ENCODE results near the gene ARID1B.
A peak's percentile ranks its signal among the peaks of the same experiment; 100 is the strongest.
"Not testable (repeated sequence)": the region's sequence is repeated elsewhere in the genome, so short reads cannot be mapped to it uniquely, and the experiment has no call there.

Gene ARID1B

DNA sequence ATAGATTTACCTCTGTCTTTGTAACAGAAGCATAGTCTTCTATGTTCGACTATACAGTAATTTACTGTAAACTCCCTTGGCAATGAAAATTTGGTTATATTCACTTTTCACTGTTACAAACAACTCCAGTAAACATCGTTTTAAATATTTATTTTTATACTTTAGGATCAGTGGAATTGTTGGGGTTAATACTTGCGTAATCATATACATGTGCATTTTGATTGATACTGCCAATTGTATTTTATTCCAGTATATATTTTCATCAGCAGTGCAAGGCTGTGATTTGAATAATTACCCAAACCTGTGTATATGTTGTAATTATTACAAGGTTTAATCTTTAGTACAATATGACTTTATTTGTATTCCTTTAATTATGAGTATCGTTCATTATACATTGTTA is 255.7 kb downstream of the ARID1B start:
- DNase-seq: no peak

DNA sequence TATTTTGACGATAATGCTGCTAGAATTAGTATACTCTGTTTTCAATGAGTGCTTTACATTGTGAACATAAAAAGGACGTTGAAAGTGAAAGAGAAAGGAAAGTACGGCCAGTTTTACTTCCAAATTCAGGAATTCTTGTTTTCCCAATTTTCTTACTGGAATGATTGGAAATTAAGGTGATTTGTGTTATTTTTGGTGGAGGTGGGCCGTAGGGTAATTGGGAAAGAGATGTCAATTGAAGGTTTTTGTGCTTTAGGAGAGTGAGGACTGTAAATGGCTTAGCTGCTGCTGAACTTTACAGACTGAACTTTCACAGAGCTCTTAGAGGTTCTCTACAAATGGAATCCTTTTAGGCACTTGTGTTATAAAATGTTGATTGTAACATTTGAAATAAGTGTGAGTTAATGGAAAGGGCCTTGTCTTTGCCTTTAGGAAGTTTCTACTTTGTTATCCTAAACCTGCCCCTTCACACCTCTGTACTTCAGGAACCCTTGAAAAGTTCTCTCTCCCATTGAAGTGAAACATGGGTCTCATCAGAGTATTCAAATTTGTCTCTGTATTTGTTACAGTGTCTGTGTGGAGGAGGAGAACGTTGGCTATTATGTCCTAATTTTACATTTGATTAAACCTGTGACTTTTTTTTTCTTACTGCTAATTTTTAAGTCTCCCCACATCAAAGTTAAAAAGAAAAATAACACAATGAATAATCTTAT is 256.4 kb downstream of the ARID1B start:
- DNase-seq: no peak

DNA sequence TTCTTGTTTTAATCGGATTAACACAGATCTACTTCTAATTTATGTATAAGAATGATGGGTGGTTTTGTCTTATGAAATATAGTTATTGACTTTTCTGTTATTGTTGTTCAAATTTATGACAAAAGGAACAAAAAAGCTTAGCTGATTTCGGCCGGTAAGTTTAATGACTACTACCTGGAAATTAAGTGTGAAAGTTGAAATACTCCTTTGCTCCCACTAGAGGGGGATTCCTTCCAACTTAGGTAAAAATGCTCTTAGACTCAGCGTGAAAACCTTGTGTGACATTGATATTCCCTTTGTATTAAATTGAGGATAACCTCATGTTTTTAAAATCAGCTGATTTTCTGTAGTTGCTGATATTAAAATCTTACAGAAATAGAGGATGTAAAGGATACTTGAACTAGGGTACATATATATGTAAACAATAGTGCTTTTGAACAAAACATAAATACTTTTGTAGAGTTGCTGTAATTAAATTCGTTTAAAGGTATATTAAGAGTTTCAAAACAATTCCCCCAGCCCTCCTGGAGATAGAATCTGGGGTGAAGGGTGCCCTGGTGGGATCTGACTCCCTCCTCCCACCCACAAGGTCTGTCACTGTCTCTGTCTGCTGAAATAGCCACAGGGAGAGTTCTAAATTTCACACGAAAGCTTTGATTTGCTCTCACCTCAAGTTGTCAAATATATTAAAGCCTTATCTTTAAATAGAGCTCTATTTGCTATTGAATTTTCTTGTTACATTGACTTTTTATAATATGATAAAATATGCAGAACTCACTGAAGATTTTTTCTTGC is 257.5 kb downstream of the ARID1B start:
- DNase-seq: no peak

DNA sequence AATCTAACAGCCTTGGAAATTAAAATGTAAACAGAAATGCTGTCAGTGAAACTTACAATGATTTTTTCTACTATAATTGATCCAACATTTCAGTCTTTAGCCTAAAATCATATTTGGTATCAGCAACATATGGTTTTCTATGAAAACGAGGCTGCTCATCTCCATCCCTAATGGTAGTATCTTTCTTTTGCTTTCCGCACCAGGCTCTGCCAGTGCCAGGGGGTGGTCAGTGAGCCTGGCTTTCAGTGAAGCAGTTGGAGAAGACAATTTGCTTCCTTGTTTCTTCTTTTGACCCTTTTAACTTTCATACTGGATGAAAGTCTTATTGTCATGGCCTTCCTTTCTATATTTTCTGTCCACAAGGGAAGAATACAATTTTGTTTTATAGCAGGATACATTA is 258.4 kb downstream of the ARID1B start:
- DNase-seq: no peak

DNA sequence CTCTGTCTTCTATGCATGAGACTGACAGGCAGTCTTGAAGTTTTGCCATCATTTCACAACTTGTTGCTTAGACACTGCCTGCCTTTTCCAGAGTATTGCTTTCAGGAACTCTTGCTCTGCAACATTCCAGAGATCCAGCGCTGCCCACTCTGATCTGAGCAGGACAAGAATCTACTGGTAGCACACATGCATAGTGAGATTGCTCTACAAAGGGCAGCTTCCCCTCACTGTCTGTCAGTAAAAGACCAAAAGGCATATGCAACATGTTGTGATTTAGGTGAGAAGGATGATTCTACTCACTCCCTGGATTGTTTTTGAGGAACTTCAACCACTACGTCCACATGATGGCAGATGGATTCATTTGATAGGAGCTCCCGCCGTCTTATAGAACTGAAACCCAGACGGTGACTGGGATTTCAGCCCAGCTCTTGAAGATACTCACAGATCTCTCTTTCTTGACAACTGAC is 259.1 kb downstream of the ARID1B start:
- no peak for DNase-seq

DNA sequence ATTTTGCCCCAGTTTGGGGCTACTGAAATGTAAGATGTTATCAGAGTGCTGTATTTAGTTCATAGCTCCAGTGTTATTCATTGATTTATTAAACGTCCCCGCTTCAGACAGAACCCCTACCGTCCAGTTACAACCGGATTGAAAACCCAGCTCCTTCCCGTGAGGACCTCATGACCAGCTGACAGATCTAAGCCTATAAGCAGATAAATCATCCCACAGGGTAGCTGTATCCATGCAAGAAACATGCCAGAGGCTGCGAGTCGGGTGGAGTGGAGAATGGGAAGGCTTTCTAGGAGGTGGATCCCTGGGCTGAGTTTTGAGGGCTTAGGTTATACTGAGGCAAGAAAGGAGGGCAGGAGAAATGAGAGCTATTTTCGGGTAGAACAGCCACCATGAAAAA is 260.0 kb downstream of the ARID1B start:
- DNase-seq: no peak

DNA sequence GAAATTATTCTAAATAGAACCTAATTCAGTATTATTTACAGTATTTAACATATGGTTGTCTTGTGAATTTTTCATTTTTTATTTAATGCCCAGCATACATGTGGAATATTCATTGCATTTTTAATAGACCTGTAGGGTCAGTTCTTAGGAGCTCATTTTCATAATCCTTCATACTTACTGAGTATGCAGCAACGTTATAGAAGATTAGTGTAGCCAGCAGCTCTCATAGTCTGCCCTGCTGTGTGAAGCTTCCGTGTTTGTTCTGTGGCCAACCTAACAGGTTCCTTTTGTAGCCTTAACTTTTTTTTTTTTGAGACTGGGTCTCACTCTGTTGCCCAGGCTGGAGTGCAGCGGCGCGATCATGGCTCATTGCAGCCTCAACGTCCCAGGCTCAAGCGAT is 261.4 kb downstream of the ARID1B start:
- no peak for DNase-seq

DNA sequence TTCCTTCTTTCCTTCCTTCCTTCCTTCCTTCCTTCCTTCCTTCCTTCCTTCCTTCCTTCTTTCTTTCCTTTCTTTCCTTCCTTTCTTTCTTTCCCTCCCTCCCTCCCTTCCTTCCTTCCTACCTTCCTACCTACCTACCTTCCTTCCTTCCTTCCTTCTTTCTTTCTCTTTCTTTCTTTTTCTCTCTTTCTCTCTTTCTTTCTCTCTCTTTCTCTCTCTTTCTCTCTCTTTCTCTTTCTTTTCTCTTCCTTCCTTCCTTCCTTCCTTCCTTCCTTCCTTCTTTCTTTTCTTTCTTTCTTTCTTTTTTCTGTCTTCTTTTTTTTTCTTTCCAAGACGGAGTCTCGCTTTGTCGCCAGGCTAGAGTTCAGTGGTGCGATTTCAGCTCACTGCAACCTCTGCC is 262.5 kb downstream of the ARID1B start:
- not testable (repeated sequence) for DNase-seq

DNA sequence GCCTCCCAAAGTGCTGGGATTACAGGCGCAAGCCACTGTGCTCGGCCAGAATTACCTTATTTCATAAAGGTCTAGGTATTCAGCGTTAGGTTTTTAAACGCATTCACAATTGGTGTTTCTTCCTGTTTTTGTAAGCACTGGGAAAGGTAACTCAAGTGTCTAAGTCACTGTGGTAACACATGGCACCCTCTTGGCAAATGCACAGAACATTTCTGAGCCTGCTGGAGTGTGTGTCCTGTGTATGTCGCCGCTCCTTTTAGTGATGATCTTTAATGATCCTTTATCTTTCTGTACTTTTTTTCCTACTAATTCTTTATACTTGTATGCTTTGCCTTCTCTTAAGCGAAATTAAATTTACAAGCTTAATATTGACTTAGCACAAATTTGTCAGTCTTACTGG is 263.0 kb downstream of the ARID1B start:
- no peak for DNase-seq

DNA sequence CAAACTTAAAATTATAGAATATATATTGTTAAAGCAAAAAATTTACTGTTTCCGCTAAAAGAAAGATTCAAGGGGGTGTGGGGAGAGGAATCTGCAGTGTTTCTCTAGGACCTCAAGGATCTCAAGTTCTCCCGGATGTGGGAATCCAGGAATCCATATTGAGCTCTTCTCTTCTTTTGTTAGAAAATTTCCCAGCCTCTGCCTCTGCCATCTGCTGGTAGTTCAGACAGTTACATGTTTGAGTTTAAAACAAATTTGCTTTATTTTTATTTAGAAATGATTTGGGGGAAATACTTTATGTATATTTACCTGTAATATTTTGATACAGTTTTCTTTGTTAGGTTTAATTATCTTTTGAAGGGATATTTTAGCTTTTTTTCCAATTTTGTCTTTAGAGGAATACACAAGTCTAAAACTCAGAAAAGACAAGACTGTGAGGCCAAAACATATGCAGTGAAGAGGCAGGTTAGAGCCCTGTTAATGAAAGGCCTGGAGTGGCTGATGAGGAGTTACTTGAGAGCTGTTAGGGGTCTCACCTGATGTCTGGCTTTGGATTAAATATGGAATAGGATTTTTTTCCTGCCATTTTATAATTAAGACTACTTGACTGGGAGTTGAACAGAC is 268.8 kb downstream of the ARID1B start:
- no peak for DNase-seq

DNA sequence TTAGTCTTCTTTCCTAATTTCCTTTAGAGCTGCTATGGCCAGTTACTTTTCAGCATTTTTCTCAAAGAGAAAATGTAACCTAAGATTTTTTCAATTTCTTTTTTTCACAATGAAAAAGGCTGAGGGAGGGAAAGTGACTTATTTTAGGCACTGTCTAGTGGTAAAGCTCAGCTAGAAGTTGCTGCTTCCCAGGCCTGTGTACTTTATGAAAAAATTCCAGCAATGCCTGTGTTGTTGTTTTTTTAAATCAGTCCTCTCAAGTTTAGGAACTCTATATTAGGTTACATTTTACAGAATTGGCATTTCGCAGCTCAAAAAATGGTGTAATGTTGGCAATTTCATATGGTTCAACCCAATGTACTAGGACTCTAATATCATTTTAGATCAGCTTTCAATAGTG is 269.6 kb downstream of the ARID1B start:
- DNase-seq: no peak

DNA sequence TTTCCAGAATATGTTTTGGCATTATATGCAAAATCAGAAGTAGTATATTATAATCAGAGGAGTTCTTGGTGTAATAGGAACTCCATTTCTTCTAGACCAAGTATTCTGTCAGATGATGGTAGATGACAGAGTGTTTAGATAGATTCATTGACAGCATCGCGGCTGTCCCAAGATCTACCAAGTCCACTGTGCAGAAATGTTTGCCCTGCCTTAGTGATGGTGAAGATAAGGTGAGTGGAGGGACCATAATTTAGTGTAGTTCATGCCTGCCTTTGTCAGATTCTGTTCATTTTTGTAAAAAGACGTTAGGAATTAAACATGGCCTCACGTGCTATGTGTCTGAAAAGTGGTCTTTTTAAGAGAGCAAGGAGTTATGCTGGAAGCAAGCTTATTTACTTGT is 270.1 kb downstream of the ARID1B start:
- DNase-seq: no peak

DNA sequence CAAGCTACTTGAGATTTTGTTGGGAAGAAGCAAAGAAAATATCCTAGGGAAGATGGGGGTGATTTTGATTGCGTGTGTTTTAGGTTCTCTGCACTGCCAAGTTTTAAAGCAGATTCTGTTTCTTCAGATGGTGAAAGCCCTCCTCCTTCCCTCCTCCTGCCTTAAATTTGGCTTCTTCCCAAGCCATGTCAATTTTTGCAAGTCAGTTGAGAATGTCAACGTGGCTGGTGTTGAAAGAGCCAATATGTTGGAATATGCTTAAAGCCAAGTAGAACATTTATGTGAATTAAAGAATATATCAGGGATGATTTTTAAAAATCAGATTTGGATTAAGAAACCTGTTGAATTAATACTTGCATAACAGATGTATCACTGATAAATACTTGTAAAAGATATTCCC is 270.8 kb downstream of the ARID1B start:
- DNase-seq: no peak

DNA sequence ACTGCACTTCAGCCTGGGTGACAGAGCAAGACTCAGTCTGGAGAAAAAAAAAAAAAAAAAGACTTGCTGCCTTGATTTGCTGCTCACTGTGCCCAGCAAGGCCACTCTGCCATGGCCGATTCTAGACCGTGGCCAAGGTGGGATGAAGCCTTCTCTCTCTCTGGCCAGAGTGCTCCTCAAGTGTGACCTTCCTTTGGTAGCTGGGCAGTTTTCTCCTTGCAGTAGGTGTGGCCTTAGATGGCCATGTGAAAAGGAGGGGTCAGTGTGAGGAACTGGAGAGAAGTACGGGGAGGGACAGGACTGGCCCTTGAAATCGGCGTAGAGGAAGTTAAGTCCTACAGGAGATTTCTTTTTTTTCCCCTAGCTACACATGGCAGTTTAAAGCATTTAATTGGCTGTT is 272.0 kb downstream of the ARID1B start:
- no peak for DNase-seq

DNA sequence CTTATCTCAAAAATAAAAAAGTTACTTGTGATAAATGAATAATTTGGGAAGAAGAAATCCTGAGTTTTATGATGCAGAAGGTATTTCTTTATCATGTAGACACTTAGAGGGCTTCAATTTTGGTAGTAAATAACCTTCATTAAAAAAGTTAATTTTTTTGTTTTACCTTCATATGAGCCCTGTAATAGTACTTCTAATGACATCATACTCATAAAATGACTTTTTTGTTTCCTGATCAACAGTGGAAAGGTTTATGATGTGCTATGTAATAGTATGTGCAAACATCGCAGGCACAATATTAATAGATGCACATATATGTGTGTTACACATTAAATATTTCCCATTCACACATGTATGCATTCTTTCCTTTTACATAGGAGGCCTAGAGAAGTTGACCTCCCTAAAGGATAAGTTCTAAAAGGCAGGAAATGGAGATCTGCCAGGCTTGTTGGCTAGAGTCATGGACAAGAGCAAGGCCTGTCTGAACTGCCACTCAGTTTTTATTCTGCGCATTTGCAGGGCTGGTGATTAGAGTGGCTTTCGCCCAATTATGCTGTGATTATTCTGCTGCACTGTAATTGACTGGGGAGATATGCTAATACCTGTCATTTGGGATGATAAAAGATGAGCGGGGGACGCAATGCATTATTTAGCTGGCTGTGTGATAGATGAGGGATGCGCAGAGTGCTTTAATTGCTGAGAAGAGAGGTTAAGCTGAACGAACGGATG is 273.5 kb downstream of the ARID1B start:
- DNase-seq: peak; percentile 70

DNA sequence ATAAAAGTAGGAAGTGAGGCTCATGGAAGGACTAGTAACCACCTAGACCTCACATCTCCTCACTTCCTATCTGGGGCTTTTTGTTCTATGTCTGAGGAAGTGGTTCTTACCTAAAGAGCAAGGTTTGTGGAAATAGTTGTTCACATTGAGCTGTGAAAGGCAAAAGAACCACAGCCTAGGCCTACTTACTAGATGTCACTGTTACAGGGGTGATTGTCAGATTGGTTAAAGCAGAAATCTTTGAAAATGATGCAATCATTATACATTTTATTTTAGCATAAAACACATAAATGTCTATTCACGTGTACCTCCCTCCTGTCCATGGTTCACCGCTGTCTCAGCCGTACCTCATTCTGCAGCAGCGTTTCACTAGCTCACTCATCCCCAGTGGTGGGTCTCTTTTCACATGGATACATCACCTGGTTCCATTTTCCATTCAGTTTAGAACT is 277.4 kb downstream of the ARID1B start:
- DNase-seq: no peak

DNA sequence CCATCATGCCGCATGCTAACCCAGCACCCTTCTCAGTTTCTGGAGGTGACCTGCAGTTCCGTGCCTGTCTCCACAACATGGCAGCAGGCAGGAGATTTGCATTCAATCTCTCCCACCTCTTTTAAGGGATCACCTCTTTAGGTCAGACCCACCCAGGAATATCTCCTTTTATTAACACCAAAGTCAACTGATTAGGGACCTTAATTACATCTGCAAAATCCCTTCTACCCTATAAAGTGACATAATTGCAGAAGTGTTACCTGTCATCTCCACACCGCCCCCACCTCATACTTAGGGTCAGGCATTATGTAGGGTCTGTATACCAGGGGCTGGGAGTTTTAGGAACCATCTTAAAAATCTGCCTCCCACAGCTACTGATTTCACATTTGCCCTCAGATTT is 278.7 kb downstream of the ARID1B start:
- no peak for DNase-seq

DNA sequence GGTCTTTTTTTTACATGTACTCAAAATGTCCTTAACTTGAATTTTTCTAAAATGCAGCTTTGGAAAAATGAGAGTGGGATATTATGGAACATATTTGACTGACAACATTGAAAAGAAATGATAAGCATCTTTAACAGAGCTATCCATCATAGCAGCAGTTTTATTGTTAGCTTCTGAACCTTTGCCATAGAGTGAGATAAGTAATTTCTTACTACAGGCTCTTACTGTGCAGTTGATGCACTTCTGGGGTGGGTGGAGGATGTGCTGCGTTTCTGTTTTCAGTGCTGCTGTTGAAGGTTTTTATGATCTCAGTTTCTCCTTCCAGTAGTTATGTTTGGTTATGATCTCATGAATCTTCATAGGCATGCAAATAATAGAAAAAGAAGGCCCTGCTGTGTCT is 279.1 kb downstream of the ARID1B start:
- DNase-seq: no peak

DNA sequence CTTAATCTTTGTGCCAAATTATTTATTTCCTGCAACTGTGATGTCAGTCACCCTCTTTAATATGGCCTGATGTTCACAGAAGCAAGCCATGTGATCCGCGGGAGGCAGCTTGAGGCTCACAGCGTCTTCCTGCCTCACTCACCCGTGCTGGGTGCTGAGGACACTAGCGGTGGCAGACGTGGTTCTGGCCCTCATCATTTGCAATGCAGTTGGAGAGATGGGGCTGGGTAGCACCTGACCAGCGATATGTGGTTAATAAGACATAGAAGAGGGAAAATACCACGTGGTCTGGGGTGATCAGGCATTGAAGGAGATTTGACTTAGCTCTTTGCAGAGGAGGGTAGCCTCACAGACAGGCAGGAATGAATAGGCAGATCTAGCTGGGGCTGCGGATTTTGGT is 281.4 kb downstream of the ARID1B start:
- no peak for DNase-seq

DNA sequence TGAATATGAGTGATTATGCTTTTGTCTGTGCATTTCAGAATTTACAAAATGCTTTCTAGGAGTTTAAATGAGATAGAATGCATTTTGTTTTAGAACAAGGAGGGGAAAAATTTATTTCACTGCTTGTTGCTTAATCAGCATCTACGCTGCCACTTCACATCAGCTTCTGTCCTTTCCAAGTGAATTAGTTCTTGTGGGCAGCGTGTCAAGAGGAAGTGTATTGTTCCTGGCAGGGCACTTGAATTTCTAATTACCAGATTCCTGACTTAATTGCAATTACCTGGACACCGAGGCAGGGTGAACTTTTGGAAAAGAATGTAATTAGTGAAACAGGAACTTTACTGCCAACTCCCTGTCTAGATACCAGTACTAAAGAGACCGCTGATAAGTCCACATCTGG is 282.6 kb downstream of the ARID1B start:
- peak; percentile 77 for DNase-seq

DNA sequence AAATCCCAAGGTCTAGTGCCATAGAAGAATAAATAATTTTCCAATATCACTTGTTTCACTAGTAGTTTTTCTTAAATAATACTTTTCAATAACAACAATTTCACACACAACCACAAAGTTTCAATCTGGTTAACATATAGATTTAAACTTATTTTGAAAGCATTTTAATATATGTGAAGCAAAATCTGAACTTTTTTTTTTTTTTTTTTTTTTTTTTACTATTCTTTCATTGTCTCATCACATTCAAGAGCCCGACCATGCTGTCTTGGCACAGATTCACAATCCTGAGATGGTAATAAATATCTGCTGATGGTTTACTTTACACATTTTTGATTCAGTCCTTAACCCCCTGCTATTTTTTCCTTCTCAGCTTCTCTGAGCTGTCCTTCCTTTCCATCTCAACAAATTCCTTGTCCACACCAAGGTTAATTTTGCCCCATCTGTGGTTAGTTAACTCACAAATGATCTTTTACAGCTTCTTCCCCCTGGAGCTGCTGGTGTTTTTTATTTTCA is 283.3 kb downstream of the ARID1B start:
- no peak for DNase-seq

DNA sequence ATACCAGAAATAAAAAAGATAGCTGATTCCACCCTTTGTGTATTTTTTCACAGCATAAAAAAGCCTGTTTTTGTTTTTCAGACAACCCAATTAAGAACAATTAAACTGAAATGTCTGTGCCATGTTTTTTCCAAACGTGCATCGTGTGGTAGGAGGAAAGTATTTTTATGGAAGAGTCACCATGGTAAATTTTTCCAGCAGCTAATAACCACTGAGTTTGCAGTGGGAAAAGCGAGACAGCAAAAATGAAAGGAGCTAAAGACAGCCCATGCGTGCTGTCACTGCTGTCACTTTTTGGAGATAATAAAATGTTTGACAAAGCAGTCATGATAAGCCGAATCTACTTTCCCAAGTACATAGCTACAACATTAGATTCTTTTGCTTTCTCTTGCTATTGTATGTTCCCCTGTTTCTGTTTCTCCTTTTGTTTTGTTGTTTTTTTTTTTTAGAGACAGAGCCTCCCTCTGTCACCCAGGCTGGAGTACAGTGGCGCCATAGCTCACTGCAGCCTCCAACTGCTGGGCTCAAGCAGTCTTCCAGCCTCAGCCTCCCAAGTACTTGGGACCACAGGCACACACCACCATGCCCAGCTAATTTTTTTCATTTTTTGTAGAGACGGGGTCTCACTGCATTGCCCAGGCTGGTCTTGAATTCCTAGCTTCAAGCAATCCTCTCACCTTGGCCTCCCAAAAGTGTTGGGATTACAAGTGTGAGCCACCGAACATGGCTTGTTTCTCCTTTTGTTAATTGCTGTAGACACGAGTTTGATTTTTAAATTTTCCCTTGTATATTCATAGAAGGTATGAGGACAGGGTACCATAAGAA is 284.8 kb downstream of the ARID1B start:
- DNase-seq: no peak

Data from retina (tissue), 1 donor.